ENCODE measurements around the gene KLRD1. TPM values are rescaled to one million over a fixed set of nuclear protein-coding genes. Genes with fewer than 3 reads are reported as not detected.

The KLRD1 gene
- total and polyA plus RNA-seq, 2 experiments from 2014 or later = 0.03 to 0.27 TPM

DNA sequence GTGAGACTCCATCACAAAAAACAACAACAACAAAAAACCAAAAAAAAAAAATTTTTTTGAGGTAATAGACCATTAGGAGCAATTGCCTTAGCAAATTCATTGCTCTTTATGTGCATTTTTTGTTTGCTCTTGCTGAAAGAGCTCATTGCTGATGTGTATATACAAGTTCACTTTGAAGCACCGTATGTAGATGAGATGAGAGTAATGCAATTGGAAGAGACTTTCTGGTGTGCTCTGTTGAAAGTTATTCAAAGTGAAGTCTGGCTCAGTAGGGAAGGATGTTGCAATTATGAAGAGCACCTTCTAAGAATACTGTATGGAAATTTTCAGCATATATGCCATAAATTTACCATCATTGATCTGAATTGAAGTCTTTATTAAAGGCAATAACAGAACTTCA lies 46.7 kb upstream of the KLRD1 start:
- no peak overlapping the region for H3K27ac Mint-ChIP-seq

DNA sequence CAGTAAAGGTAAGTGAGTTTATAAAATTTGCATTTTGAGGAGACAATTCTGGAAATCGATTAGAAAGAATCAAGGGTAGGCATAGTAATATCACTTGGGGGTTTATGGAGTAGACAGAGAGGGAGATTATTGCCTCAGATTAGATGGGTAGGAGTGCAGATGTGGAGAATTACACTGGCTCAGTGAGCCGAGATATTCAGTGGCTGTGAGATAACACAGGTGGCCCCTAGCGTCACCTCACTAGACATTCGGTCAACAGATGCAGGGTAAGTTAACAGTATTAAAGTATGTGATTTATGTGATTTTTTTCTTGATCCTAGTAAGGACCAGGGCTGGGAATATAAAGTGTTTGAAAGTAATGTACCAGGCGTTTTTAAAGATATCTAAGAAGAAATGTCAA lies 39.6 kb upstream of the KLRD1 start:
- ATAC-seq (no peak), DNase-seq (ENCODE audit: low spot score) (no peak)
- TF ChIP-seq POLR2AphosphoS5 (IDR thresholded peaks at IDR 0.05; ENCODE audit: low read depth) (no peak), STAT1 (IDR thresholded peaks at IDR 0.05; ENCODE audit: unreplicated experiment) (no peak), EZH2phosphoT487 (IDR thresholded peaks at IDR 0.05; ENCODE audit: unreplicated experiment) (no peak), JUNB (IDR thresholded peaks at IDR 0.05; ENCODE audit: unreplicated experiment) (no peak), ZNF114 (CRISPR knock-in tag; IDR thresholded peaks at IDR 0.05) (no peak)
- TF ChIP-seq, protein P1, sequence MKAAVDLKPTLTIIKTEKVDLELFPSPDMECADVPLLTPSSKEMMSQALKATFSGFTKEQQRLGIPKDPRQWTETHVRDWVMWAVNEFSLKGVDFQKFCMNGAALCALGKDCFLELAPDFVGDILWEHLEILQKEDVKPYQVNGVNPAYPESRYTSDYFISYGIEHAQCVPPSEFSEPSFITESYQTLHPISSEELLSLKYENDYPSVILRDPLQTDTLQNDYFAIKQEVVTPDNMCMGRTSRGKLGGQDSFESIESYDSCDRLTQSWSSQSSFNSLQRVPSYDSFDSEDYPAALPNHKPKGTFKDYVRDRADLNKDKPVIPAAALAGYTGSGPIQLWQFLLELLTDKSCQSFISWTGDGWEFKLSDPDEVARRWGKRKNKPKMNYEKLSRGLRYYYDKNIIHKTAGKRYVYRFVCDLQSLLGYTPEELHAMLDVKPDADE (IDR thresholded peaks at IDR 0.05) = no peak
- TF ChIP-seq, protein P2, sequence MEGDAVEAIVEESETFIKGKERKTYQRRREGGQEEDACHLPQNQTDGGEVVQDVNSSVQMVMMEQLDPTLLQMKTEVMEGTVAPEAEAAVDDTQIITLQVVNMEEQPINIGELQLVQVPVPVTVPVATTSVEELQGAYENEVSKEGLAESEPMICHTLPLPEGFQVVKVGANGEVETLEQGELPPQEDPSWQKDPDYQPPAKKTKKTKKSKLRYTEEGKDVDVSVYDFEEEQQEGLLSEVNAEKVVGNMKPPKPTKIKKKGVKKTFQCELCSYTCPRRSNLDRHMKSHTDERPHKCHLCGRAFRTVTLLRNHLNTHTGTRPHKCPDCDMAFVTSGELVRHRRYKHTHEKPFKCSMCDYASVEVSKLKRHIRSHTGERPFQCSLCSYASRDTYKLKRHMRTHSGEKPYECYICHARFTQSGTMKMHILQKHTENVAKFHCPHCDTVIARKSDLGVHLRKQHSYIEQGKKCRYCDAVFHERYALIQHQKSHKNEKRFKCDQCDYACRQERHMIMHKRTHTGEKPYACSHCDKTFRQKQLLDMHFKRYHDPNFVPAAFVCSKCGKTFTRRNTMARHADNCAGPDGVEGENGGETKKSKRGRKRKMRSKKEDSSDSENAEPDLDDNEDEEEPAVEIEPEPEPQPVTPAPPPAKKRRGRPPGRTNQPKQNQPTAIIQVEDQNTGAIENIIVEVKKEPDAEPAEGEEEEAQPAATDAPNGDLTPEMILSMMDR (conservative IDR thresholded peaks at IDR 0.05; ENCODE audit: low read depth in 2 of 2) = no peak

More for the DNA sequence above, 46.7 kb upstream of the KLRD1 start:
- no peaks in the 10 kb centered on the region for H3K4me1 ChIP-seq (ENCODE audit: insufficient read depth)
- no peaks in the 10 kb centered on the region for H3K27me3 ChIP-seq (ENCODE audit: insufficient read depth)
- H3K36me3 ChIP-seq (ENCODE audit: insufficient read depth) = no peaks in the 10 kb centered on the region
- Mint-ChIP-seq H3K9me3 (peaks cover 7% of the 10 kb centered on the region; the same call in 2 of the 3 replicates), H3K27me3 (ENCODE audit: insufficient read depth, low read depth, poor library complexity) (peaks cover 1% of the 10 kb centered on the region), H3K4me3 (no peak overlapping the region), H3K4me1 (no peaks in the 10 kb centered on the region), H3K36me3 (ENCODE audit: low read depth) (no peaks in the 10 kb centered on the region; the same call in 2 of the 3 replicates)
- H3K9me2 ChIP-seq (ENCODE audit: insufficient read depth) = no peaks in the 10 kb centered on the region
- no peaks in the 10 kb centered on the region for H4K20me1 ChIP-seq (replicated peaks; ENCODE audit: insufficient read depth)
- ATAC-seq (no peak), DNase-seq (ENCODE audit: low spot score) (no peak)
- H2AFZ ChIP-seq = no peak overlapping the region
- no peaks in the 10 kb centered on the region for H3K79me2 ChIP-seq (replicated peaks; ENCODE audit: insufficient read depth)
- TF ChIP-seq ZNF114 (CRISPR knock-in tag; IDR thresholded peaks at IDR 0.05) (no peak), CREB1 (CRISPR knock-in tag; IDR thresholded peaks at IDR 0.05; ENCODE audit: low read depth) (no peak), STAT1 (IDR thresholded peaks at IDR 0.05; ENCODE audit: unreplicated experiment) (no peak)
- TF ChIP-seq, protein P3, sequence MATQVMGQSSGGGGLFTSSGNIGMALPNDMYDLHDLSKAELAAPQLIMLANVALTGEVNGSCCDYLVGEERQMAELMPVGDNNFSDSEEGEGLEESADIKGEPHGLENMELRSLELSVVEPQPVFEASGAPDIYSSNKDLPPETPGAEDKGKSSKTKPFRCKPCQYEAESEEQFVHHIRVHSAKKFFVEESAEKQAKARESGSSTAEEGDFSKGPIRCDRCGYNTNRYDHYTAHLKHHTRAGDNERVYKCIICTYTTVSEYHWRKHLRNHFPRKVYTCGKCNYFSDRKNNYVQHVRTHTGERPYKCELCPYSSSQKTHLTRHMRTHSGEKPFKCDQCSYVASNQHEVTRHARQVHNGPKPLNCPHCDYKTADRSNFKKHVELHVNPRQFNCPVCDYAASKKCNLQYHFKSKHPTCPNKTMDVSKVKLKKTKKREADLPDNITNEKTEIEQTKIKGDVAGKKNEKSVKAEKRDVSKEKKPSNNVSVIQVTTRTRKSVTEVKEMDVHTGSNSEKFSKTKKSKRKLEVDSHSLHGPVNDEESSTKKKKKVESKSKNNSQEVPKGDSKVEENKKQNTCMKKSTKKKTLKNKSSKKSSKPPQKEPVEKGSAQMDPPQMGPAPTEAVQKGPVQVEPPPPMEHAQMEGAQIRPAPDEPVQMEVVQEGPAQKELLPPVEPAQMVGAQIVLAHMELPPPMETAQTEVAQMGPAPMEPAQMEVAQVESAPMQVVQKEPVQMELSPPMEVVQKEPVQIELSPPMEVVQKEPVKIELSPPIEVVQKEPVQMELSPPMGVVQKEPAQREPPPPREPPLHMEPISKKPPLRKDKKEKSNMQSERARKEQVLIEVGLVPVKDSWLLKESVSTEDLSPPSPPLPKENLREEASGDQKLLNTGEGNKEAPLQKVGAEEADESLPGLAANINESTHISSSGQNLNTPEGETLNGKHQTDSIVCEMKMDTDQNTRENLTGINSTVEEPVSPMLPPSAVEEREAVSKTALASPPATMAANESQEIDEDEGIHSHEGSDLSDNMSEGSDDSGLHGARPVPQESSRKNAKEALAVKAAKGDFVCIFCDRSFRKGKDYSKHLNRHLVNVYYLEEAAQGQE (IDR thresholded peaks at IDR 0.05; ENCODE audit: unreplicated experiment) = no peak
- no peak overlapping the region for H3K4me2 ChIP-seq
- no peak overlapping the region for H3K27ac ChIP-seq (ENCODE audit: low read depth)
- H3K4me3 ChIP-seq = no peak overlapping the region
- no peaks in the 10 kb centered on the region for H3F3A ChIP-seq (replicated peaks; ENCODE audit: low read depth)

More for the DNA sequence above, 39.6 kb upstream of the KLRD1 start:
- Mint-ChIP-seq H3K4me1 (no peaks in the 10 kb centered on the region), H3K9me3 (no peaks in the 10 kb centered on the region), H3K36me3 (ENCODE audit: low read depth) (no peaks in the 10 kb centered on the region), H3K4me3 (no peak overlapping the region), H3K27ac (no peak overlapping the region; the same call in 1 of the 2 replicates), H3K27me3 (ENCODE audit: insufficient read depth, low read depth, poor library complexity) (no peaks in the 10 kb centered on the region)
- H3K4me3 ChIP-seq = no peak overlapping the region
- no peaks in the 10 kb centered on the region for H4K20me1 ChIP-seq (replicated peaks; ENCODE audit: insufficient read depth)
- no peaks in the 10 kb centered on the region for H3K36me3 ChIP-seq (ENCODE audit: insufficient read depth)
- no peak overlapping the region for H3K4me2 ChIP-seq
- 0 out of 2 replicates have a peak overlapping the region, but pooled peaks have one; percentile 15 for H2AFZ ChIP-seq
- H3K79me2 ChIP-seq (replicated peaks; ENCODE audit: insufficient read depth) = no peaks in the 10 kb centered on the region
- H3K27ac ChIP-seq (ENCODE audit: low read depth) = no peak overlapping the region
- H3K27me3 ChIP-seq (ENCODE audit: insufficient read depth) = no peaks in the 10 kb centered on the region
- H3K4me1 ChIP-seq (ENCODE audit: insufficient read depth) = no peaks in the 10 kb centered on the region
- no peaks in the 10 kb centered on the region for H3F3A ChIP-seq (replicated peaks; ENCODE audit: low read depth)
- no peaks in the 10 kb centered on the region for H3K9me2 ChIP-seq (ENCODE audit: insufficient read depth)
